WERI-Rb-1 (cell line): ENCODE measurements around the gene S100PBP.
A peak's percentile ranks its signal among the peaks of the same experiment; 100 is the strongest.

ENCODE experiments used
- DNase-seq: peaks from one replicate; pipeline ENCODE4 v3.0.0-alpha.2; 2020
- H3K27ac ChIP-seq: fragments of 250-450 bp; sonication (Bioruptor Pico); 2 replicates; pipeline ENCODE4 v1.5.1; 2020; ENCODE audit warnings: mild to moderate bottlenecking, moderate library complexity
- H3K27me3 ChIP-seq: fragments of 250-450 bp; sonication (Bioruptor Pico); 2 replicates; pipeline ENCODE4 v1.5.1; 2021; ENCODE audit warnings: mild to moderate bottlenecking, low read depth, moderate library complexity; ENCODE audit not compliant: insufficient read depth, severe bottlenecking
- H3K36me3 ChIP-seq: fragments of 250-450 bp; sonication (Bioruptor Pico); 2 replicates; pipeline ENCODE4 v1.5.1; 2020; ENCODE audit warnings: mild to moderate bottlenecking, moderate library complexity
- H3K4me3 ChIP-seq: 2 replicates; pipeline ENCODE4 v1.5.1; 2011; ENCODE audit warnings: low read depth, mild to moderate bottlenecking, control low read depth, low read length
- H3K9me3 ChIP-seq: fragments of 250-450 bp; sonication (Bioruptor Pico); 2 replicates; pipeline ENCODE4 v1.5.1; 2021; ENCODE audit warnings: mild to moderate bottlenecking, moderate library complexity; ENCODE audit not compliant: severe bottlenecking
- CTCF ChIP-seq: IDR thresholded peaks from 2 replicates; pipeline ENCODE4 v1.5.1; 2011; ENCODE audit warnings: low read depth, mild to moderate bottlenecking, control low read depth, inconsistent platforms, low read length

S100PBP gene

GRCh38 chr1:32898056-32898455 is 80.6 kb downstream of the S100PBP start:
- H3K27me3 ChIP-seq = no peaks in the 10 kb centered on the region
- H3K36me3 ChIP-seq = peaks cover 36% of the 10 kb centered on the region
- H3K27ac ChIP-seq = no peak overlapping the region
- no peaks in the 10 kb centered on the region for H3K9me3 ChIP-seq
- DNase-seq = no peak
- no peak for TF ChIP-seq CTCF
- no peak overlapping the region for H3K4me3 ChIP-seq

- TF ChIP-seq CTCF = no peak
- no peaks in the 10 kb centered on the region for H3K27me3 ChIP-seq
- H3K9me3 ChIP-seq = no peaks in the 10 kb centered on the region
These were observed 81.5 kb downstream of the S100PBP start for GRCh38 chr1:32898958-32899357.

GRCh38 chr1:32899586-32900296 is 82.3 kb downstream of the S100PBP start:
- Histone ChIP-seq H3K27me3 (no peaks in the 10 kb centered on the region), H3K36me3 (peaks cover 33% of the 10 kb centered on the region), H3K27ac (no peak overlapping the region), H3K4me3 (no peak overlapping the region; the same call in 1 of the 2 replicates), H3K9me3 (no peaks in the 10 kb centered on the region)
- no peak for DNase-seq
- TF ChIP-seq CTCF = no peak

More at GRCh38 chr1:32898958-32899357, 81.5 kb downstream of the S100PBP start:
- no peak for DNase-seq
- no peak overlapping the region for H3K27ac ChIP-seq
- H3K36me3 ChIP-seq = peaks cover 36% of the 10 kb centered on the region
- no peak overlapping the region for H3K4me3 ChIP-seq

GRCh38 chr1:32900371-32900955 is 83.0 kb downstream of the S100PBP start:
- H3K4me3 ChIP-seq = peak overlapping the region; percentile 78

GRCh38 chr1:32900956-32901822 is 83.7 kb downstream of the S100PBP start, which contains the start of gene TMEM54:
Gene TMEM54 (minus strand): TSS chr1:32901389. CDS start chr1:32901238, 151 bp downstream.
- H3K27me3 ChIP-seq = no peaks in the 10 kb centered on the region

More at GRCh38 chr1:32900371-32900955, 83.0 kb downstream of the S100PBP start:
- peak overlapping the region; percentile 52 for H3K27ac ChIP-seq
- no peaks in the 10 kb centered on the region for H3K27me3 ChIP-seq
- H3K9me3 ChIP-seq = no peaks in the 10 kb centered on the region
- no peak for TF ChIP-seq CTCF
- DNase-seq = no peak
- peaks cover 26% of the 10 kb centered on the region for H3K36me3 ChIP-seq

More at GRCh38 chr1:32900956-32901822, 83.7 kb downstream of the S100PBP start, which contains the start of gene TMEM54:
- Histone ChIP-seq H3K9me3 (no peaks in the 10 kb centered on the region), H3K4me3 (peak within 1 kb of the TSS; percentile 78), H3K36me3 (peaks cover 19% of the 10 kb centered on the region), H3K27ac (peak within 1 kb of the TSS; percentile 74)
- peak; percentile 67 for DNase-seq
- no peak for TF ChIP-seq CTCF
